ENCODE results near the gene KIF2A.

Gene KIF2A

GRCh38 chr5:62266573-62266972 lies 39.4 kb upstream of the KIF2A start:
- no peak for TF ChIP-seq CTCF (IDR thresholded peaks at IDR 0.05; ENCODE audit: low read depth, low read length)
- no peak overlapping the region for H3K4me3 ChIP-seq (ENCODE audit: low read depth, low read length)

DNA sequence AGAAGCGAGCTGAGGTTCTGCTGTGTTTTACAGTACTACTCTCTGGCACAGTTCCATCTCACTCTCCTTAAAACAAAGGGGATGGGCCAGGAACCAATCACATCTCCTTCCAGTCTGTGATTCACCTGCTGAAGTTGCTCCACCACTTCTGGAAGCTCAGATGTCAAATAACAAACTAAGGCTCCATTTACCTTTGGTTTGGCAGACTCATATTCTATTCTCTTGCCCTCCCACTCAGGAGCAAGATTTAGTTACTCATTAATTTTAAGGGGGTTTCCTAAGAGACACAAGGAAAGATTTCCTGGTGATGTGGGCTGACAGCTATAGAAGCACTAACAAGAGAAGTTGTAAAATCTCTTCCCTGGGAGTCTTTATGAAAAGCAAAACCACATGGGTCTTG lies 37.8 kb upstream of the KIF2A start:
- no peak overlapping the region for H3K4me3 ChIP-seq (ENCODE audit: low read depth, low read length)

GRCh38 chr5:62268792-62269191 lies 37.2 kb upstream of the KIF2A start:
- no peak for TF ChIP-seq CTCF (IDR thresholded peaks at IDR 0.05; ENCODE audit: low read depth, low read length)
- no peak overlapping the region for H3K4me3 ChIP-seq (ENCODE audit: low read depth, low read length)

More for the DNA sequence above, 37.8 kb upstream of the KIF2A start:
- no peak for TF ChIP-seq CTCF (IDR thresholded peaks at IDR 0.05; ENCODE audit: low read depth, low read length)

DNA sequence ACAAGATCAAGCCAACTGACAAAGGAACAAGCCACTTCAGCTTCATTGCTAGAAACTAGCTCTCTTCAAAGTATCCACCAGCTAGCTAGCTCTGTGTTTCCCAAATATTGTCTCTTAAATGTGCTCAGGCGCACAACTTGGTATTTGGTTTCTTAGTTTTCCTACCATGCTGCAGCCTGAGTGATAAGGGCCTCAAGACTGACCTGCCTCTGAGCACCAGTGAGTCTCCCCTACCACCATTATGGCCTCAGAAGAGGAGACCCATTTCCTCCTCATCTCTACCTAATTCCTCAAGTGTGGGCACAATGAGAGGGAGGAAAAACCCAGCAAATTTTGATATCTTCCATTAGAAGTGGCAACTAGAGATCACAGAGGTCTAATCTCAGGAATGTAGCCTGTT lies 34.6 kb upstream of the KIF2A start:
- no peak for TF ChIP-seq CTCF (IDR thresholded peaks at IDR 0.05; ENCODE audit: low read depth, low read length)
- H3K4me3 ChIP-seq (ENCODE audit: low read depth, low read length): no peak overlapping the region

DNA sequence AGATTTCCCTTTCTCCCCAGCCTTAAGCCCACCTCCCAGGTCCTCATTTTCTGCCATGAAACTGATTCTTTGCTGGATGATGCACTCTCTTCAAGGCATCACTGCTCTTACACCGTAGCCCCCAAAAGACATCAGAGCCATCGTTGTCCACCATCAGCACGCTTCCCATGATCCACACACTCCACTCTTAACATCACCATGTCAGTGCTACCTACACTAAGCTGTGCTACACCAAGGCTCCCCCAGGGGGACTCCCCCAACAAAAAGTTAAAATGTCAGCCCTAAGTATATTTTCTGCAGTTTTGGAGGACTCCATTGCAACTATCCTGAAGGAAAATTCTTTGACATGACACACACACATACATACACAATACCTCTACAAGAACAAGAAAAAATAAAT lies 34.1 kb upstream of the KIF2A start:
- no peak overlapping the region for H3K4me3 ChIP-seq (ENCODE audit: low read depth, low read length)
- TF ChIP-seq CTCF (IDR thresholded peaks at IDR 0.05; ENCODE audit: low read depth, low read length): no peak

DNA sequence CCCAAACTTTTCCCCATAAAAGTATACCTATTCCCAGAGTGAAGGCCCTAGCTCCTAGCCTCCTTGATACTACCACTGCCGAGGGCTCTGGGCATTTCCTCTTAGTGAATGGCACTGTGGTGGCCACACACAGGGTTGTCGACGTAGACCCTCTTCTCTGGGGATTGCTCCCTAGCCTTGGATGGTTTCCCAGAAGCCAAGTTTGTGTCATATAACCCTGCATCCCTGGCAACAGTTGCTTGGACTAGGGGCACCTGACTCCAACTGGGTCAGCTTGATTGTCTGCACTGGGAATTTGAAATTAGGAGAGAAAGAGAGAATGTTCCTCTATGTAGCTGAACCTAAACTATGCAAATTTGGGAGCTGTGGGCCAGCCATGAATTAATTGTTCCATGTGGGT lies 32.3 kb upstream of the KIF2A start:
- no peak for TF ChIP-seq CTCF (IDR thresholded peaks at IDR 0.05; ENCODE audit: low read depth, low read length)

DNA sequence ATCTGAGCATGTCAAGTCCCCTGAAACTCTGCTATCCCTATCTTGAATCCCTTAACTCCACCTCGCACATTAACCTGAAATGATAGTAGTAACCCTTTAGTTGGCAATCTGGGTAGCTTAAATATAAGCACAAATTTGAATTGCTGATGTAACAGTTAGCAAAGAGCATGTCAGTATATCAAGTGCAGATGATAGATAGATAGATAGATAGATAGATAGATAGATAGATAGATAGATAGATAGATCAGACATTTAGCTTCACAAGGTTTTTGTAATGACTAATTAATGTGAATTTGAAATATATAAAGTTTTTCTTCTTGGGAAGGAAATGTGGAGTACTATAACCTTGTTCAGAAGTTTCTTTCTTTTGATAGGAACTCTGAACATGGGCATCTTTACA lies 30.4 kb upstream of the KIF2A start:
- no peak overlapping the region for H3K4me3 ChIP-seq (ENCODE audit: low read depth, low read length)
- no peak for TF ChIP-seq CTCF (IDR thresholded peaks at IDR 0.05; ENCODE audit: low read depth, low read length)

More for the DNA sequence above, 32.3 kb upstream of the KIF2A start:
- no peak overlapping the region for H3K4me3 ChIP-seq (ENCODE audit: low read depth, low read length)
